DOHH2 (cell line): Measurements from ENCODE around the gene ZDHHC5.

ENCODE experiments used
- CTCF ChIP-seq: fragments of 200-600 bp; sonication (generic); IDR thresholded peaks from one replicate; pipeline ENCODE4 v1.5.1; 2014; ENCODE audit warnings: antibody characterized with exemption, mild to moderate bottlenecking, low read depth, low read length; ENCODE audit not compliant: poor library complexity, severe bottlenecking
- EZH2phosphoT487 ChIP-seq: fragments of 200-600 bp; sonication (generic); IDR thresholded peaks from 2 replicates; pipeline ENCODE4 v1.6.1; 2017; ENCODE audit warnings: borderline replicate concordance, mild to moderate bottlenecking, antibody characterized with exemption, low read length, moderate library complexity, mixed read lengths

- peak; percentile 22 for TF ChIP-seq CTCF
- TF ChIP-seq EZH2phosphoT487: no peak
Measured at GRCh38 chr11:57662893-57663292, 5.0 kb upstream of the ZDHHC5 start.
